OCI-LY7 (cell line): Measurements from ENCODE around the gene THSD7B. TPM values are rescaled to one million over a fixed set of nuclear protein-coding genes. Genes with fewer than 3 reads are reported as not detected.

Source experiments
- BruUV-seq: library from RNA; stranded (reverse); fragments of 400-500 nt; replicated peaks from 2 replicates; lab custom pipeline; 2021; lab: Mats Ljungman, UMichigan
- CTCF ChIA-PET: fragments of 300-600 bp; sonication (Branson Sonifier 250); formaldehyde crosslinking; loops from one replicate; lab custom pipeline; 2022; ENCODE audit warnings: antibody characterized with exemption; ENCODE audit not compliant: unreplicated experiment; lab: Charles Lee
- POLR2A ChIA-PET: fragments of 300-600 bp; sonication (Branson Sonifier 250); formaldehyde crosslinking; loops from one replicate; lab custom pipeline; 2022; ENCODE audit warnings: antibody characterized with exemption; lab: Charles Lee
- DNase-seq: peaks from one replicate; pipeline ENCODE4 v3.0.0-alpha.2; 2015; ENCODE audit warnings: low spot score
- H2AFZ ChIP-seq: fragments of 200-600 bp; sonication (generic), shearing (Covaris generic); 2 replicates; pipeline ENCODE4 v1.6.1; 2014; ENCODE audit warnings: mild to moderate bottlenecking, antibody characterized with exemption, low read length, moderate library complexity
- H3K27ac ChIP-seq: fragments of 200-600 bp; sonication (generic); 2 replicates; pipeline ENCODE4 v1.5.1; 2014; ENCODE audit warnings: mixed run types, low read depth, mild to moderate bottlenecking, moderate library complexity, low read length, inconsistent platforms; ENCODE audit not compliant: poor library complexity, severe bottlenecking
- H3K36me3 ChIP-seq: fragments of 200-600 bp; sonication (generic); 2 replicates; pipeline ENCODE4 v1.6.1; 2014; ENCODE audit warnings: mild to moderate bottlenecking, antibody characterized with exemption, low read length, moderate library complexity, mixed read lengths; ENCODE audit not compliant: insufficient read depth
- H3K4me1 ChIP-seq: fragments of 200-600 bp; sonication (generic); 2 replicates; pipeline ENCODE4 v1.5.1; 2014; ENCODE audit warnings: mild to moderate bottlenecking, low read length; ENCODE audit not compliant: insufficient read depth, poor library complexity, severe bottlenecking
- H3K4me2 ChIP-seq: fragments of 200-600 bp; sonication (generic); 2 replicates; pipeline ENCODE4 v1.6.1; 2014; ENCODE audit warnings: mild to moderate bottlenecking, low read length
- H3K4me3 ChIP-seq: fragments of 200-600 bp; sonication (generic); 2 replicates; pipeline ENCODE4 v1.5.1; 2014; ENCODE audit warnings: mild to moderate bottlenecking, low read depth, low read length; ENCODE audit not compliant: poor library complexity, severe bottlenecking
- H3K79me2 ChIP-seq: fragments of 200-600 bp; sonication (generic); 2 replicates; pipeline ENCODE4 v1.6.1; 2016; ENCODE audit warnings: low read depth, mild to moderate bottlenecking, low read length, moderate library complexity, mixed read lengths; ENCODE audit not compliant: insufficient read depth
- H3K9me2 ChIP-seq: fragments of 200-600 bp; sonication (generic); 2 replicates; pipeline ENCODE4 v1.6.1; 2016; ENCODE audit warnings: mild to moderate bottlenecking, low read length, mixed read lengths; ENCODE audit not compliant: insufficient read depth
- H3K9me3 ChIP-seq: fragments of 200-600 bp; sonication (generic); 2 replicates; pipeline ENCODE4 v1.6.1; 2014; ENCODE audit warnings: mild to moderate bottlenecking, mixed run types, low read length, mixed read lengths
- H4K20me1 ChIP-seq: fragments of 200-600 bp; sonication (generic); 2 replicates; pipeline ENCODE4 v1.6.1; 2014; ENCODE audit warnings: mild to moderate bottlenecking, antibody characterized with exemption, low read length, moderate library complexity, mixed read lengths; ENCODE audit not compliant: insufficient read depth
- EZH2phosphoT487 ChIP-seq: fragments of 200-600 bp; sonication (generic); IDR thresholded peaks from 2 replicates; pipeline ENCODE4 v1.6.1; 2018; ENCODE audit warnings: low read depth, borderline replicate concordance, mild to moderate bottlenecking, mixed run types, antibody characterized with exemption, low read length, moderate library complexity, mixed read lengths
- intact Hi-C: fragments of 100-400 bp; cut with micrococcal nuclease; formaldehyde crosslinking; loops from one replicate; pipeline ENCODE4 v1.10.0; 2022; ENCODE audit not compliant: unreplicated experiment
- total RNA-seq, 2 experiments: library from RNA; depleted of rRNA in 1 of 2; stranded (reverse); fragments of >200 nt in 1 of 2; shearing (Covaris generic) in 1 of 2; gene quantifications; 2 replicates each; pipeline ENCODE4 v1.2.3, GENCODE V29; 2014 to 2022
- TF ChIP-seq, protein P1 (sequence below): fragments of 200-600 bp; sonication (generic); conservative IDR thresholded peaks from 2 replicates; pipeline ENCODE4 v1.5.1; 2014; ENCODE audit warnings: mild to moderate bottlenecking, antibody characterized with exemption, low read length, moderate library complexity, mixed read lengths

The THSD7B gene
- total RNA-seq, 2 experiments from 2014 or later: 1.8 TPM

DNA sequence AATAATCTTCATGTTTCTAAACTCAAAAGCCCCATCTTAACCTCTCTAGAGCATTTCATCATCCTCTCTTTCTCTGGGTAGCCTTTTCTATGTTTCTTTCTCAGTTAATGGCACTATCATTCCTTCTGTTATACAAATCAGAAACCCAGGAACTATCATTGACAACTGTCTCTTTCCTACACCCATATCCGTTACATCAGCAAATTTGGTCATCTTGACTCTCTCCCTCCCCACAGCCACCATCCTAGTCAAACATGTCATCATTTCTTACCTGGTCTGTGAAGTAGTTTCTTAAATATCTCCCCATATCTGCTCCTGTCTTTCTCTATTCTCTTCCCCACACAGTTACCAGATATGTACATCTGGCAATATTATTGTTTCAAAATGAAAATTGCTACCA, 62.8 kb downstream of the THSD7B start:
- no peaks in the 10 kb centered on the region for H3K4me1 ChIP-seq
- DNase-seq: no peak
- ChIA-PET CTCF (no interaction called here), POLR2A (no interaction called here)
- no peak overlapping the region for H3K4me2 ChIP-seq
- H4K20me1 ChIP-seq: no peaks in the 10 kb centered on the region
- intact Hi-C loops: no loop called here
- no peaks in the 10 kb centered on the region for H3K79me2 ChIP-seq
- H2AFZ ChIP-seq: no peak overlapping the region
- no peaks in the 10 kb centered on the region for H3K36me3 ChIP-seq
- H3K27ac ChIP-seq: no peak overlapping the region
- H3K4me3 ChIP-seq: no peak overlapping the region
- no peaks in the 10 kb centered on the region for H3K9me2 ChIP-seq
- BruUV-seq: no TSS peak
- H3K9me3 ChIP-seq: no peaks in the 10 kb centered on the region
- TF ChIP-seq, protein P1, sequence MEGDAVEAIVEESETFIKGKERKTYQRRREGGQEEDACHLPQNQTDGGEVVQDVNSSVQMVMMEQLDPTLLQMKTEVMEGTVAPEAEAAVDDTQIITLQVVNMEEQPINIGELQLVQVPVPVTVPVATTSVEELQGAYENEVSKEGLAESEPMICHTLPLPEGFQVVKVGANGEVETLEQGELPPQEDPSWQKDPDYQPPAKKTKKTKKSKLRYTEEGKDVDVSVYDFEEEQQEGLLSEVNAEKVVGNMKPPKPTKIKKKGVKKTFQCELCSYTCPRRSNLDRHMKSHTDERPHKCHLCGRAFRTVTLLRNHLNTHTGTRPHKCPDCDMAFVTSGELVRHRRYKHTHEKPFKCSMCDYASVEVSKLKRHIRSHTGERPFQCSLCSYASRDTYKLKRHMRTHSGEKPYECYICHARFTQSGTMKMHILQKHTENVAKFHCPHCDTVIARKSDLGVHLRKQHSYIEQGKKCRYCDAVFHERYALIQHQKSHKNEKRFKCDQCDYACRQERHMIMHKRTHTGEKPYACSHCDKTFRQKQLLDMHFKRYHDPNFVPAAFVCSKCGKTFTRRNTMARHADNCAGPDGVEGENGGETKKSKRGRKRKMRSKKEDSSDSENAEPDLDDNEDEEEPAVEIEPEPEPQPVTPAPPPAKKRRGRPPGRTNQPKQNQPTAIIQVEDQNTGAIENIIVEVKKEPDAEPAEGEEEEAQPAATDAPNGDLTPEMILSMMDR: no peak
- TF ChIP-seq EZH2phosphoT487: no peak

DNA sequence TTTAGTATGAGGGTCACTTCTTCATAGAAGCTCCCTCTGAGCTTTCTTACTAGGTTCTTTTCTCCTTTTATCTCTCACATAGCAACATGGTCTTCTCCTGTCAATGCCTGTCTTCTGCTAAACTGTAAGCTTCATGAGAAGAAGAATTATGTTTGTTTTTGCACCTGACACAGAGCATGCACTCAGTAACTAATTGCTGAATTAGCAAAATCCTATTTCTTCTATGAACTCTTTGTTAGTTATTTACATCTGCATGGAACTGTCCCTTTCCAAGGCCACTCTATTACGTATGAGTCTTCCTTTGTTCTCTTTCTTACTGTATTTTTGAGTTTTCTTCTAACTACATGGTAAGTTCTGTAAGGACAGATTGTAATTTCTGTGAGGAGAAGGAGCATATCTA, 63.4 kb downstream of the THSD7B start:
- H3K4me3 ChIP-seq: no peak overlapping the region
- POLR2A ChIA-PET: interaction anchor here (0.5 kb wide), 1 partner anchor 237 kb away, joined by 3 read pairs; no protein-coding TSS in a partner anchor
- H3K4me1 ChIP-seq: no peaks in the 10 kb centered on the region
- intact Hi-C loops: no loop called here
- no peaks in the 10 kb centered on the region for H3K9me3 ChIP-seq
- H3K4me2 ChIP-seq: no peak overlapping the region
- no peaks in the 10 kb centered on the region for H3K79me2 ChIP-seq
- no peaks in the 10 kb centered on the region for H3K36me3 ChIP-seq
- no peak overlapping the region for H3K27ac ChIP-seq
- H4K20me1 ChIP-seq: no peaks in the 10 kb centered on the region
- DNase-seq: no peak
- CTCF ChIA-PET: no interaction called here
- H2AFZ ChIP-seq: no peak overlapping the region
- no TSS peak for BruUV-seq
- no peak for TF ChIP-seq EZH2phosphoT487
- TF ChIP-seq, protein P1: no peak
- no peaks in the 10 kb centered on the region for H3K9me2 ChIP-seq

DNA sequence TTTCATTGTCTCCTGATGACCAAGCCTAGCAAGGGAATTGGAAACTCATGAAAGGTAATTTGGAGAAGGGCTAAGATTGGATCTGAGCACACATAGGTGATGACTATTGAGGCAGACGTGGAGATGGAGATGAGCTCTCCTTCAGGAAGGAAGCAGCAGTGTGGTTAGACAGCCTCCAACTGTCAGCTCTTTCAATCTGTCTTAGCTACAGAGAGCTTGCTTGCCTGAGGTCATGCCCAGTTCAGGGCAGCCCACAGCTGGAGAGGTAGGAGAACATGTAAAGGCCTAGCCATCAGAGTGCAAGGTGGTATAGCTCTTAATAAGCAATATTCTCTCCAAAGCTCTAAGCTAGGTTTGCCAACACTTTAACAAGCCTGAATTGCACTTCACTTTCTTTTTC, 79.2 kb downstream of the THSD7B start:
- intact Hi-C loops: no loop called here
- DNase-seq: no peak
- H3K4me3 ChIP-seq: no peak overlapping the region
- no peaks in the 10 kb centered on the region for H3K9me2 ChIP-seq
- CTCF ChIA-PET: no interaction called here
- TF ChIP-seq, protein P1: no peak
- TF ChIP-seq EZH2phosphoT487: no peak
- H2AFZ ChIP-seq: no peak overlapping the region
- H3K79me2 ChIP-seq: no peaks in the 10 kb centered on the region
- H3K36me3 ChIP-seq: no peaks in the 10 kb centered on the region
- no peak overlapping the region for H3K4me2 ChIP-seq
- no peaks in the 10 kb centered on the region for H4K20me1 ChIP-seq
- POLR2A ChIA-PET: no interaction called here
- H3K4me1 ChIP-seq: no peaks in the 10 kb centered on the region
- no peak overlapping the region for H3K27ac ChIP-seq
- no TSS peak for BruUV-seq
- no peaks in the 10 kb centered on the region for H3K9me3 ChIP-seq
